Heart right ventricle (tissue), 16 donors: ENCODE results near the gene PGAP6. TPM values are rescaled to one million over a fixed set of nuclear protein-coding genes. Genes with fewer than 3 reads are reported as not detected.

Experiments
- ATAC-seq, 8 donors: fragments of 200-7000 bp; cut with Tn5 transposase; one replicate each; pipeline ENCODE4 v1.9.1; 2020; ENCODE audit warnings: mild to moderate bottlenecking in 8 of 8, moderate library complexity in 8 of 8, moderate number of reproducible peaks in 1 of 8
- DNase-seq, 2 donors: peaks; one replicate each; pipeline ENCODE4 v3.0.0-alpha.2; 2020
- H3K27ac ChIP-seq, 10 donors: fragments of 200-600 bp; sonication (generic) in 2 of 10; one replicate each; pipeline versions ENCODE4 v1.5.0 to v1.8.0; 2020 to 2022; ENCODE audit warnings: mild to moderate bottlenecking in 3 of 10
- H3K27me3 ChIP-seq, 7 donors: fragments of 200-600 bp; one replicate each; pipeline ENCODE4 v1.8.0; 2021 to 2022; ENCODE audit warnings: mild to moderate bottlenecking in 2 of 7
- H3K36me3 ChIP-seq, 9 donors: fragments of 200-600 bp; sonication (generic) in 1 of 9; one replicate each; pipeline versions ENCODE4 v1.5.0 to v1.8.0; 2020 to 2022; ENCODE audit warnings: mild to moderate bottlenecking in 2 of 9
- H3K4me1 ChIP-seq, 9 donors: fragments of 200-600 bp; sonication (generic) in 1 of 9; one replicate each; pipeline versions ENCODE4 v1.5.0 to v1.8.0; 2020 to 2022; ENCODE audit warnings: mild to moderate bottlenecking in 4 of 9
- H3K4me3 ChIP-seq, 10 donors: fragments of 200-600 bp; sonication (generic) in 2 of 10; one replicate each; pipeline versions ENCODE4 v1.5.0 to v1.8.0; 2020 to 2022; ENCODE audit warnings: mild to moderate bottlenecking in 7 of 10, moderate library complexity in 2 of 10
- H3K9me3 ChIP-seq, 11 donors: fragments of 200-600 bp in 10 of 11; sonication (generic) in 2 of 11; one replicate each; pipeline versions ENCODE4 v1.5.0 to v1.8.0; 2013 to 2022; ENCODE audit warnings: mild to moderate bottlenecking in 2 of 11, control low read depth in 1 of 11, moderate library complexity in 1 of 11
- WGBS, 2 donors: extraction: QIAGEN DNeasy Blood & Tissue Kit; methylation state at CpG; one replicate each; pipeline ENCODE4 v1.1.7; 2013; ENCODE audit warnings: inconsistent platforms in 1 of 2; 5-methylcytosine and 5-hydroxymethylcytosine counted together
- intact Hi-C, 10 donors: fragments of 100-400 bp; cut with DNase I; formaldehyde crosslinking; loops; one replicate each; pipeline versions ENCODE4 v1.11.1 to v1.14.2; 2022
- long read RNA-seq, 3 donors: library from polyadenylated mRNA; unstranded; transcript quantifications; one replicate each; pipeline ENCODE4 v2.0.0, GENCODE V29; 2020 to 2021
- polyA plus RNA-seq, 2 donors: library from polyadenylated mRNA; stranded (reverse); fragments of 200-250 nt; gene quantifications; one replicate each; pipeline ENCODE4 v1.2.3, GENCODE V29; 2013
- total RNA-seq, 10 donors: library from RNA; stranded (reverse); fragmentation: NEBNext Ultra II Directional in 3 of 10; extraction: Animal tissue kit (Norgen Biotek cat#: 25700) in 3 of 10; gene quantifications; one replicate each; pipeline versions ENCODE4 v1.2.1 to v1.2.4, GENCODE V29; 2021 to 2023
- TF ChIP-seq, protein P1 (sequence below), 9 donors: fragments of 200-600 bp; sonication (generic) in 2 of 9; IDR thresholded peaks; one replicate each; pipeline versions ENCODE4 v1.5.0 to v1.8.0; 2021 to 2022; ENCODE audit warnings: antibody characterized with exemption in 9 of 9, mild to moderate bottlenecking in 5 of 9, moderate library complexity in 1 of 9
- donor health status: Arrhythmogenic right ventricular cardiomyopathy.
- donor health status: ischemic (EF 13 %, LVEDD 7.1; RV severe dilation, severe dysfunction).
- donor health status: healthy with polysubstance abuse.
- donor health status: DM: no; HTN: yes; CAD: no.
- donor health status: DM: no; HTN: no; CAD: no.
- donor health status: ischemic (EF 25% LVEDD 6.9; RV normal size, moderate dysfunction).
- donor health status: ischemic (EF 25% LVEDD 5.7; RV mildly dilated, moderate dysfunction).
- donor health status: healthy.
- donor health status: DM: yes; HTN: yes; CAD: no.
- donor health status: Ischemic cardiomyopathy.
- donor health status: ischemic (EF 35%, LVEDD 5.7; RV mildly dilated, moderate dysfunction).
- donor health status: nonischemic (EF 11% LVEDD 7.7; RV severe dilation, severe dysfunction).
- donor health status: DM: yes; HTN: yes; CAD: no.
- donor health status: PGD.
- donor health status: ischemic (EF 29% LVEDD 5.4; RV normal size, mild dysfunction).
- donor health status: nonischemic (EF 23%, LVEDD 6.1; RV moderate dilation, normal function).

Gene PGAP6, protein sequence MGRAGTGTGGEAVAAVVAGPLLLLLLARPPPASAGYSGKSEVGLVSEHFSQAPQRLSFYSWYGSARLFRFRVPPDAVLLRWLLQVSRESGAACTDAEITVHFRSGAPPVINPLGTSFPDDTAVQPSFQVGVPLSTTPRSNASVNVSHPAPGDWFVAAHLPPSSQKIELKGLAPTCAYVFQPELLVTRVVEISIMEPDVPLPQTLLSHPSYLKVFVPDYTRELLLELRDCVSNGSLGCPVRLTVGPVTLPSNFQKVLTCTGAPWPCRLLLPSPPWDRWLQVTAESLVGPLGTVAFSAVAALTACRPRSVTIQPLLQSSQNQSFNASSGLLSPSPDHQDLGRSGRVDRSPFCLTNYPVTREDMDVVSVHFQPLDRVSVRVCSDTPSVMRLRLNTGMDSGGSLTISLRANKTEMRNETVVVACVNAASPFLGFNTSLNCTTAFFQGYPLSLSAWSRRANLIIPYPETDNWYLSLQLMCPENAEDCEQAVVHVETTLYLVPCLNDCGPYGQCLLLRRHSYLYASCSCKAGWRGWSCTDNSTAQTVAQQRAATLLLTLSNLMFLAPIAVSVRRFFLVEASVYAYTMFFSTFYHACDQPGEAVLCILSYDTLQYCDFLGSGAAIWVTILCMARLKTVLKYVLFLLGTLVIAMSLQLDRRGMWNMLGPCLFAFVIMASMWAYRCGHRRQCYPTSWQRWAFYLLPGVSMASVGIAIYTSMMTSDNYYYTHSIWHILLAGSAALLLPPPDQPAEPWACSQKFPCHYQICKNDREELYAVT
- total RNA-seq (10 to 100 TPM; 27.1 to 57.3 (median 33.1) TPM), polyA plus RNA-seq (10 to 100 TPM; 27.8 to 45.3 TPM)
- long read RNA-seq, donor 1, transcript TMEM8A-204 (13 exons, 3,691 nt): major isoform, 33 of 66 reads
- long read RNA-seq, donor 1, partial matches to known transcripts: 23 of 66 reads
- long read RNA-seq, donor 1, other reads (novel, unspliced or antisense): 10 of 66 reads
- long read RNA-seq, donor 2, transcript TMEM8A-204 (13 exons, 3,691 nt): major isoform, 34 of 72 reads
- long read RNA-seq, donor 2, partial matches to known transcripts: 32 of 72 reads
- long read RNA-seq, donor 2, other reads (novel, unspliced or antisense): 6 of 72 reads
- long read RNA-seq, donor 3, partial matches to known transcripts: 36 of 41 reads
- long read RNA-seq, donor 3, other reads (novel, unspliced or antisense): 5 of 41 reads

DNA sequence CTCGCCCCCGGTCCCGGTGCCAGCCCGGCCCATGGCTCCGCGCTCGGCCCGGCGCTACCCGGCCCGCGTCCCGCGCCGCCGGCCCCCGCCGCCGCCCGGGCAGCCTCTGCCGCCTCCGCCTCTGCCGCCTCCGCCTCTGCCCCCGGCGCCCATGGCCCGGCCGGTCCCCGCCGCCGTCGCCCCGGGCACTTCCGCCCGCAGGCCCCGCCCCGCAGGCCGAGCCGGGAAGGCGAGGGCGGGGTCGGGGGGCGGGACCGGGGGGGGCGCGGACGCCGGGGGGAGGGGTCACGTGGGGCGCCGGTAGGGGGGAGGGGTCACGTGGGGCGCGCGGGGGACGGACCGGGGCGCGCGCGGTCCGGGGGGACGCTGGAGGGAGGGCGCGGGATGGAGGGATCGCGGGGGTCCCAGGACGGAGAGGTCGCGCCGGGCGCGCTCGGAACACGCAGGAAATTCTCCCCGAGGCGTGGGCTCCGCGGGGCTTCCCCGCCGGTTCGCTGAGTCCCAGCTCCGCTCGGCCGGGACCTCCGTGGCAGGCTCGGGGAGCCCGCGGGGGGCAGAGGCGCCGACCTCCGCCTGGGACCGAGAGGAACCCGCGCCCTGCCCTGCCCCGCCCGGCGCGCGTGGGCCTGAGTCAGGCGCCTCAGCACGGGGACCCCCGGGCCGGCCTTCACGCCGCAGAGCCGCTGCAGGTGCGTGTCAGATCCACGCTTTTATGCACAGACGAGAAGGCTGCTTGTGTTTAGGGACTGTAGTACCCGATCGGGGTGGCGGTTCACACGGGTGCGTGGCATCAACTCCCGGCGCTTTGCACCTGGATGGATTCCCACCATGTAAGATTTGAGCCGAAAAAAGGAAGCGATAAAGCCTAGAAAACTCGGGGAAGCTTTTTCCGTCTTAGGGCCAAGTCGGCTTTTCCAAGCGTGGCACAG lies at the start of gene PGAP6:
PGAP6 (minus strand) TSS at position 190 of the 929 bp plus-strand sequence; CDS start at position 33, 157 bp downstream.
- Histone ChIP-seq H3K9me3 (no peaks in the 10 kb centered on the region), H3K4me1 (peaks cover 0 to 56% (median 35%) of the 10 kb centered on the region in 9 donors), H3K36me3 (peaks cover 0 to 8% (median 0%) of the 10 kb centered on the region in 9 donors), H3K27ac (peak within 1 kb of the TSS; percentile 35 to 90 (median 82)), H3K4me3 (peak within 1 kb of the TSS; percentile 85 to 99 (median 91)), H3K27me3 (no peaks in the 10 kb centered on the region)
- 0 to 1% methylated on average over 39 to 122 of the region's 123 CpGs for WGBS, 2 donors
- TF ChIP-seq, protein P1, sequence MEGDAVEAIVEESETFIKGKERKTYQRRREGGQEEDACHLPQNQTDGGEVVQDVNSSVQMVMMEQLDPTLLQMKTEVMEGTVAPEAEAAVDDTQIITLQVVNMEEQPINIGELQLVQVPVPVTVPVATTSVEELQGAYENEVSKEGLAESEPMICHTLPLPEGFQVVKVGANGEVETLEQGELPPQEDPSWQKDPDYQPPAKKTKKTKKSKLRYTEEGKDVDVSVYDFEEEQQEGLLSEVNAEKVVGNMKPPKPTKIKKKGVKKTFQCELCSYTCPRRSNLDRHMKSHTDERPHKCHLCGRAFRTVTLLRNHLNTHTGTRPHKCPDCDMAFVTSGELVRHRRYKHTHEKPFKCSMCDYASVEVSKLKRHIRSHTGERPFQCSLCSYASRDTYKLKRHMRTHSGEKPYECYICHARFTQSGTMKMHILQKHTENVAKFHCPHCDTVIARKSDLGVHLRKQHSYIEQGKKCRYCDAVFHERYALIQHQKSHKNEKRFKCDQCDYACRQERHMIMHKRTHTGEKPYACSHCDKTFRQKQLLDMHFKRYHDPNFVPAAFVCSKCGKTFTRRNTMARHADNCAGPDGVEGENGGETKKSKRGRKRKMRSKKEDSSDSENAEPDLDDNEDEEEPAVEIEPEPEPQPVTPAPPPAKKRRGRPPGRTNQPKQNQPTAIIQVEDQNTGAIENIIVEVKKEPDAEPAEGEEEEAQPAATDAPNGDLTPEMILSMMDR (IDR thresholded peaks at IDR 0.05): no peak
- DNase-seq (peak; percentile 60 to 73), ATAC-seq (peak; percentile 45 to 87 (median 67))
- intact Hi-C loops: loop anchor here in 1 of 10 donors (2.0 kb wide), 1 partner anchor 19 kb away; the partner anchor contains the start of gene DECR2

DNA sequence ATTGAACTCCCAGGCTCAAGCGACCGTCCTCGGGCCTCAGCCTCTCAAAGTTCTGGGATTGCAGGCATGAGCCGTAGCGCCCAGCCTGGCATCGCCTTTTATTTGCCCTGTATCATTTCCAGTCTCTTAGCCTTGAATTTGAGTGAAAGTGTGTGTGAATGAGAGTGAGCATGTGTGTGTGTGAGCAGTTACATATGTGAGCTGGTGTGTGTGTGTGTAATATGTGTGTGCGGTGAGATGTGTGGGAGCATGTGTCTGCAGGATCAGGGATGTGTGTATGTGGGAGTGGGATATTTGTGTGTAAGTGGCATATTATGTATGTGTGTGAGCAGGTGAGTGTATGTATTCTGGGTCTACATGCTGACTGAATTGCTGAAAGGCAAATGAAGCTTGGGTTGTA lies 49.1 kb upstream of the PGAP6 start:
- TF ChIP-seq, protein P1 (IDR thresholded peaks at IDR 0.05): no peak
- Histone ChIP-seq H3K9me3 (no peaks in the 10 kb centered on the region), H3K27me3 (peaks cover 0 to 6% (median 0%) of the 10 kb centered on the region in 7 donors), H3K36me3 (peaks cover 0 to 29% (median 0%) of the 10 kb centered on the region in 9 donors), H3K27ac (no peak overlapping the region), H3K4me1 (peaks cover 0 to 39% (median 22%) of the 10 kb centered on the region in 9 donors), H3K4me3 (no peak overlapping the region)
- no peak for DNase-seq
- intact Hi-C loops: loop anchor here in 1 of 10 donors (1.0 kb wide), 1 partner anchor 35 kb away; no protein-coding TSS in a partner anchor
- 97 to 99% methylated on average over 7 of the region's 7 CpGs for WGBS, 2 donors
- ATAC-seq: no peak

DNA sequence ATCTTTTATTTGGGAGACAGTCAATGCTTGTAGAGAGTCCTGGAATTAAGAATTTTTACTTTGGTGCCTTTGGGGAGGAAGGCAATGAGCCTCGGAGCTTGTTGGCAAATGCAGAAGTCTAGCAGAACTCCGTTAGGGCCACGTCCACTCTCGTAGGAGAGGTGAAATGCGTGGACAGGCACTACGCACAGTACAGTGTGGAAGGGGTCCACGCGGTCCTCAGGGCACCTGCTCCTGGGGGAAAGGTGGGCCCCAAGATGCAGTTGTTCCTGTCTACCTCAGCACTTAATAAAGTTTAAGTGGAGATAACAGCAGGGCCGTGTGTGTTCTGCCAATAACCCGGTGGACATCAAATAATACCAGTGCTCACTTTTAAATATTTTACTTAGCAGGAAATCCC lies 45.5 kb upstream of the PGAP6 start:
- intact Hi-C loops: loop anchor here in 4 of 10 donors (5.0 to 10.0 kb wide), 4 partner anchors 45 to 158 kb away; partner anchors contain the start of gene CAPN15 (in 1 of the 4)
- peaks cover 0 to 59% (median 37%) of the 10 kb centered on the region in 9 donors for H3K4me1 ChIP-seq
- peak overlapping the region in 9 of 10 donors; percentile 52 to 82 (median 75) for H3K4me3 ChIP-seq
- WGBS, 2 donors: 42 to 51% methylated on average over 10 of the region's 10 CpGs
- peaks cover 0 to 8% (median 0%) of the 10 kb centered on the region in 9 donors for H3K36me3 ChIP-seq
- H3K27me3 ChIP-seq: peaks cover 0 to 6% (median 0%) of the 10 kb centered on the region in 7 donors
- DNase-seq: no peak
- ATAC-seq: no peak
- peak overlapping the region in 2 of 10 donors; percentile 7 to 43 for H3K27ac ChIP-seq
- no peaks in the 10 kb centered on the region for H3K9me3 ChIP-seq
- TF ChIP-seq, protein P1 (IDR thresholded peaks at IDR 0.05): no peak
